NOMO-1 treated with DMSO at 0.1 percent for 48 hours (cell line): Measurements from ENCODE around the gene SSPN.

Experiments used
- DNase-seq: peaks from one replicate; lab custom pipeline; 2025; ENCODE audit not compliant: unreplicated experiment; lab: John Stamatoyannopoulos, UW

The SSPN gene

GRCh38 chr12:26195250-26195640 is at the start of gene SSPN:
TSS of gene SSPN (plus strand) at chr12:26195573. CDS start at chr12:26195673, 100 bp downstream.
- peak; percentile 16 for DNase-seq

GRCh38 chr12:26148291-26148690 is 47.1 kb upstream of the SSPN start:
- DNase-seq = no peak

- peak; percentile 26 for DNase-seq
Measured at GRCh38 chr12:26149968-26150500, 45.3 kb upstream of the SSPN start.

GRCh38 chr12:26150736-26151450 is 44.5 kb upstream of the SSPN start:
- no peak for DNase-seq

- no peak for DNase-seq
Measured at GRCh38 chr12:26152507-26153102, 42.8 kb upstream of the SSPN start.

GRCh38 chr12:26153421-26154154 is 41.8 kb upstream of the SSPN start:
- DNase-seq = no peak

- peak; percentile 73 for DNase-seq
Measured at GRCh38 chr12:26156201-26156871, 39.0 kb upstream of the SSPN start.

- DNase-seq = no peak
Measured at GRCh38 chr12:26157001-26157400, 38.4 kb upstream of the SSPN start.

GRCh38 chr12:26158078-26158764 is 37.2 kb upstream of the SSPN start:
- DNase-seq = no peak

GRCh38 chr12:26162174-26162573 is 33.2 kb upstream of the SSPN start:
- no peak for DNase-seq

- DNase-seq = no peak
Measured at GRCh38 chr12:26162905-26163304, 32.5 kb upstream of the SSPN start.

GRCh38 chr12:26164118-26164517 is 31.3 kb upstream of the SSPN start:
- no peak for DNase-seq

- DNase-seq = no peak
Measured at GRCh38 chr12:26172013-26172412, 23.4 kb upstream of the SSPN start.

GRCh38 chr12:26172539-26172938 is 22.8 kb upstream of the SSPN start:
- no peak for DNase-seq

GRCh38 chr12:26172946-26173552 is 22.3 kb upstream of the SSPN start:
- no peak for DNase-seq

GRCh38 chr12:26176725-26177124 is 18.6 kb upstream of the SSPN start:
- no peak for DNase-seq

GRCh38 chr12:26177283-26177682 is 18.1 kb upstream of the SSPN start:
- no peak for DNase-seq

GRCh38 chr12:26179826-26180225 is 15.5 kb upstream of the SSPN start:
- no peak for DNase-seq

GRCh38 chr12:26182377-26182776 is 13.0 kb upstream of the SSPN start:
- DNase-seq = no peak
